Raji (cell line): Measurements from ENCODE around the gene TMEM175.

Experiments
- POLR2A ChIP-seq: IDR thresholded peaks from 2 replicates; pipeline ENCODE4 v1.6.1; 2011; ENCODE audit warnings: low read depth, low read length, control low read depth; ENCODE audit not compliant: insufficient read depth

The TMEM175 gene

GRCh38 chr4:974668-975067, 42.4 kb downstream of the TMEM175 start:
- TF ChIP-seq POLR2A: no peak

DNA sequence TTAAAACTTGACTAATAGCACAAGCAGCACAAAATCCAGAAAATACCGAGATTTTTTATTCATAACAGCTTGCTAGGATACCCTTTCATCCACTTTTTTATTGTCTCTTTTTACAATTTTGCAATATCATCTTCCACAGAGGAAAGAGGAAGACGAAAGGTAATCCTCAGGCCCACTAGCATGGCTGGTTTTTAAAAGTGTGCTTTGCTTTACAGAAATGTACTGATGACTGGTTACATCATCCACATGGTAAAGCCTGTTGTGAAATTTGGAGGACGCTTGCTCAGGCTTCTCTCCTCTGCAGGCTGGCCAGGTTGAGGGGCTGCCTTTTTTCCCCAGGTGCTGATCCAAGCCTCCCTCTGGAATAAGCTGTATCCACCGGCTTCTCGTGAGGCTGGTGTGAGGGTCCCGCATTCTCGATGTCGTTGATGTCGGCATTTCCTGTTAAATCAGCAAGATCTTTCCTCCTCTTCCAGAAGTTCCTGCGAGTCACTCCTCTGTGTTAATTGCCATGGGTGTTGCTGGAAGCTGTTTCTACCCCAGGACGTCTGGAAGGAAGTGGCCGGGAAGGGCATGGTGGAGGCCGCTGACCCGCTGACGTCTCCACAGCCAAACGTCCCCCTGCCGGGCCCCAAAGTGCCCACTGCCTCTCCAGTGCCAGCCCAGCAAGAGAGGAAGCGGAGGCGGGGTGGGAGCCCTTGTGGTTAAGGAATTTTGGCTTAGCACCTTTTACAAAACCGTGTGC, 46.9 kb downstream of the TMEM175 start:
- no peak for TF ChIP-seq POLR2A

- no peak for TF ChIP-seq POLR2A
Measured at GRCh38 chr4:982291-982690, 50.0 kb downstream of the TMEM175 start.

GRCh38 chr4:982814-983213, 50.6 kb downstream of the TMEM175 start:
- TF ChIP-seq POLR2A: no peak

GRCh38 chr4:984336-985054, 52.2 kb downstream of the TMEM175 start:
- TF ChIP-seq POLR2A: no peak

GRCh38 chr4:985123-985830, 53.0 kb downstream of the TMEM175 start:
- TF ChIP-seq POLR2A: no peak

GRCh38 chr4:986428-986878, 54.2 kb downstream of the TMEM175 start:
- TF ChIP-seq POLR2A: no peak

DNA sequence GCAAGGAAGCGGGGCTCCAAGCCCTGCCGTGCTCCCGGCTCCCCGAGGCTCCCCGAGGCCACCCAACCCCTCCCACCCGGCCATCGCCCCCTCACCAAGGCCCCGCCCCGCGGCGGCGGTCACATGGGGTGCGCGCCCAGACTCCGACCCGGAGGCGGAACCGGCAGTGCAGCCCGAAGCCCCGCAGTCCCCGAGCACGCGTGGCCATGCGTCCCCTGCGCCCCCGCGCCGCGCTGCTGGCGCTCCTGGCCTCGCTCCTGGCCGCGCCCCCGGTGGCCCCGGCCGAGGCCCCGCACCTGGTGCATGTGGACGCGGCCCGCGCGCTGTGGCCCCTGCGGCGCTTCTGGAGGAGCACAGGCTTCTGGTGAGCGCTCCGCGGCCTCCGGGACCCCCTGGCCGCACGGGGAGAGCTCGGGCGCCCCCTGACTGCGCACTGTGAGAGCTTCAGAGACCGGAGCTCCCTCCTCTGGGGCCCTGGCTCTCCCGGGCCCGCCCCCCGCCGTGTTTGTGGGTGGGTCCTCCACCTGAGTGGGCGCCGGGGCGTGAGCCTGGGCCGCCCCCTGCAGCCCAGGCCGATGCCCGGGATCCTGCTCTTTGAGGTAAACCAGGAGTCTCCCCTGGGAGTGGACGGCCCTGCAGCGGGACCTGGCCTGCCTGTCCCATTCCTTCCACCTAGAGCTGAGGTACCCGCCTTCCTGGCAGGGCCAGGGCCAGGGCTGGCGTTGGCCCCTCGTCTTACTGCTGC, 54.8 kb downstream of the TMEM175 start, which contains the start of gene IDUA:
TSS of gene IDUA (plus strand) at position 166 of the 745 bp plus-strand sequence. CDS start at position 207, 41 bp downstream.
- TF ChIP-seq POLR2A: no peak

DNA sequence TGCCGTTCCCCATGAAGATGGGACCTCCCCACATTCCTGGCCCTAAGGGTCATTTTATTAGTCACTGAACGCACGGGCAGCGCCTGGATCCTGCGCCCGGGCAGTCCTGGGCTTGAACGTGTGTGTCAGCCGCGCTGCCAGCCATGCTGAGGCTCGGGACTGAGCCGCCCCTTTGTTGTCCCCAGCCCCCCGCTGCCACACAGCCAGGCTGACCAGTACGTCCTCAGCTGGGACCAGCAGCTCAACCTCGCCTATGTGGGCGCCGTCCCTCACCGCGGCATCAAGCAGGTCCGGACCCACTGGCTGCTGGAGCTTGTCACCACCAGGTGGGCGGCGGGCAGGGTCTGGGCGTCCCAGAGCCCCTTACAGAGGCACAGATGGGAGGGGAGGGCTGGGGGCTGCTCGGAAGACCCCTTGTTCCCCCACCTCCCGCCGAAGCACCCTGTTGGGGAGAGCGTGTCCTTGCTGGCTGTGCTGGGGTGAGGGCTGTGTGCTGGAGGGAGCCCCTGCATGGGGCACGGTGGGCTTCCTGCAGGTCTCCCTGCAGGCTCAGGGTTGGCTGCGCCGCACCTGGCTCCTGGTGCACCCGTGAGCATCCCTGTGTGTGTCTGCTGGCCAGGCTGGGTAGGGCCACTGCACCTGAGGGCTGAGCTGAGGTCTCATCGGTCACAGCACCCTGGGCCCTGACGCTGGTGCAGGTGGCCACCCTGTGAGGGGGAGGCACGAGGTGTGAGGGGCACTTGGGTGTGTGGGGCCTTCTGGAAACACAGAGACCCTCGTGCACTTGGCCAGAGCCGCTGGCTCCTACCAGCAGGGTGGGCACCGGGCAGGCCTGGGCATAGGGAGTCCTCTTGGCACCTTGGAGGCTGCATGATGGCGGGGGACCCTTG, 55.6 kb downstream of the TMEM175 start:
- no peak for TF ChIP-seq POLR2A

DNA sequence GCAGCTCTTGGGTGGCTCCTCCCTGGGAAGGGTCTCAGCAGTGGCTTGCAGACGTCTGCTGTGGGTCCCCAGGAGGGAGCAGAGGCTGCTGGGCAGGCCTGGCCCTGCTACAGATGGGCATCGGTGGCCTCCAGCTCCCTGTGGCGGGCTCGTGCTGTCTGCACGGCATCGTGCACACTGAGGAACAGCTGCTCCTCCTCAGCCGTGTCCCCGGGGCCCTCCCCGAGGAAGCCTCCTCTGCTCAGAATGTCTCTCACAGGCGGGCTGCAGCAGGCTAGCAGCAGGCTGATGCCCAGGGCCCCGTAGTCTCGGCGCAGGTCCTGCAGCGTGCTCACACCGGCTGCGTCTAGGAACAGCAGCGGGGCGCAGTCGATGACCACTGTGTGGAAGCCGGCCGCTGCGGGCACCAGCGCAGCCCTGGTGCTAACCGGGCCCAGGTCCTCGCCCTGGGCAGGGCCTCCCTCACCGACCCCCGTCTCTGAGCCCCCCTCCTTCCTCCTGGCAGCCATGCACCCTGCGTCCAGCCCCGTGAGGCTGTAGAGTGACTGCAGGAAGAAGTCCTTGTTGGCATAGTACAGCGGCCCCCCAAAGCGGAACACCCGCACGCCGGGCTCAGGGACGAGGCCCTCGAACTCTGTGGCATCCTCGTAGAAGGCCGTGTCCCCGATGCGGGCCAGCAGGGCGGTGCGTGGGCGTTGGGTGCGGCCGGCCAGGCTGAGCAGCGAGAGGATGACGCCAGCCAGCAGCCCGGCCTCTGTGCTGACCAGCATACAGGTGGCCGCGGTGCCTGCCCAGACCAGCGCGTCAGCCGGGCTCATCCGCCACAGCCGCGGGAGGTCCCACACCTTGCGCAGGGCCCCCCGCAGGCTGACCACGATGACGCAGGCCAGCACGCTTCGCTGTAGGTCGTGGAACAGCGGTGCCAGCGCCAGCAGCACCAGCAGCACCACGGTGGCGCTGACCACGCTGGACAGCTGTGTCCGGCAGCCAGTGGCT, 56.8 kb downstream of the TMEM175 start:
- TF ChIP-seq POLR2A: no peak

- no peak for TF ChIP-seq POLR2A
Measured at GRCh38 chr4:989722-990471, 57.6 kb downstream of the TMEM175 start.

- no peak for TF ChIP-seq POLR2A
Measured at GRCh38 chr4:990746-991367, 58.6 kb downstream of the TMEM175 start.
